ENCODE results near the gene HDAC4.

- TF ChIP-seq CTCF (IDR thresholded peaks at IDR 0.05) (no peak), POLR2A (IDR thresholded peaks at IDR 0.05) (no peak)
These were observed 25.4 kb downstream of the HDAC4 start for GRCh38 chr2:239375278-239376061.
